Measurements from ENCODE around the gene UBAC1. TPM values are rescaled to one million over a fixed set of nuclear protein-coding genes. Genes with fewer than 3 reads are reported as not detected.
A peak's percentile ranks its signal among the peaks of the same experiment; 100 is the strongest.

The UBAC1 gene
- polyA plus RNA-seq, 1 of the 3 experiments (the other 2 are of a cell fraction), result 67.7 TPM

GRCh38 chr9:135891027-135891631, 70.0 kb downstream of the UBAC1 start:
- CTCF ChIA-PET, result interaction anchor here (0.9 to 1.6 kb wide), 4 partner anchors 11 to 232 kb away, joined by 3 to 4 read pairs (median 4); no protein-coding TSS in a partner anchor

GRCh38 chr9:135890190-135891026, 70.8 kb downstream of the UBAC1 start:
- peak; percentile 52 for DNase-seq
- H3K9me2 ChIP-seq, result no peaks in the 10 kb centered on the region
- H2AFZ ChIP-seq (ENCODE audit: low read depth), result no peak overlapping the region
- H3K4me1 ChIP-seq (ENCODE audit: control insufficient read depth in 1 of 2, insufficient read depth in 2 of 2, low read depth in 1 of 2, low read length in 1 of 2), result peaks cover 22 to 66% of the 10 kb centered on the region in 2 experiments
- 79% methylated on average over 6 of the region's 18 CpGs for WGBS (ENCODE audit: low lambda C conversion rate)
- H3K27me3 ChIP-seq (ENCODE audit: insufficient read depth), result no peaks in the 10 kb centered on the region
- ChIA-PET POLR2A (no interaction called here), CTCF (interaction anchor here (0.9 to 1.6 kb wide), 5 partner anchors 10 to 232 kb away, joined by 3 to 5 read pairs (median 4); partner anchors contain the start of gene KCNT1)
- peaks cover under 1% of the 10 kb centered on the region; the same call in 1 of the 2 replicates for H3K9me3 ChIP-seq
- H3K4me3 ChIP-seq (ENCODE audit: low read depth in 2 of 2, low read length in 1 of 2), result no peak overlapping the region
- peaks cover 100% of the 10 kb centered on the region for H3K79me2 ChIP-seq (ENCODE audit: insufficient read depth)
- TF ChIP-seq RCOR1 (IDR thresholded peaks at IDR 0.05; ENCODE audit: low read length), result no peak
- TF ChIP-seq ZBTB33 (IDR thresholded peaks at IDR 0.05; ENCODE audit: borderline replicate concordance, low read depth), result no peak
- TF ChIP-seq MEF2A (IDR thresholded peaks at IDR 0.05; ENCODE audit: borderline replicate concordance, low read depth), result no peak
- TF ChIP-seq TCF12 (IDR thresholded peaks at IDR 0.05), result no peak
- TF ChIP-seq USF1 (IDR thresholded peaks at IDR 0.05; ENCODE audit: borderline replicate concordance, low read depth), result no peak
- TF ChIP-seq RAD21 (IDR thresholded peaks at IDR 0.05; ENCODE audit: low read length), result no peak
- TF ChIP-seq MAX (IDR thresholded peaks at IDR 0.05; ENCODE audit: low read depth), result no peak
- TF ChIP-seq EP300 (IDR thresholded peaks at IDR 0.05; ENCODE audit: borderline replicate concordance in 1 of 2, low read depth in 1 of 2, low read length in 1 of 2), result no peak
- TF ChIP-seq SIN3A (IDR thresholded peaks at IDR 0.05; ENCODE audit: borderline replicate concordance, low read depth, low read length), result no peak
- TF ChIP-seq FOXM1 (IDR thresholded peaks at IDR 0.05; ENCODE audit: low read depth), result no peak
- H3K9ac ChIP-seq, result no peak overlapping the region
- no peaks in the 10 kb centered on the region for H3K36me3 ChIP-seq (replicated peaks in 1 of 2; ENCODE audit: control insufficient read depth in 1 of 2, insufficient read depth in 2 of 2, low read length in 1 of 2)
- no peaks in the 10 kb centered on the region for H3F3A ChIP-seq (replicated peaks; ENCODE audit: insufficient read depth)
- H4K20me1 ChIP-seq (ENCODE audit: insufficient read depth), result peaks cover 98% of the 10 kb centered on the region
- H3K27ac ChIP-seq (ENCODE audit: low read depth in 2 of 2, low read length in 1 of 2), result no peak overlapping the region; a peak in 1 of 4 replicates
- H3K4me2 ChIP-seq, result no peak overlapping the region

More at GRCh38 chr9:135891027-135891631, 70.0 kb downstream of the UBAC1 start:
- H3K9ac ChIP-seq, result no peak overlapping the region
- DNase-seq, result no peak
- H3K4me1 ChIP-seq (ENCODE audit: control insufficient read depth in 1 of 2, insufficient read depth in 2 of 2, low read depth in 1 of 2, low read length in 1 of 2), result peaks cover 16 to 59% of the 10 kb centered on the region in 2 experiments; a peak in 3 of 4 replicates
- H3F3A ChIP-seq (replicated peaks; ENCODE audit: insufficient read depth), result no peaks in the 10 kb centered on the region
- peaks cover 92% of the 10 kb centered on the region for H4K20me1 ChIP-seq (ENCODE audit: insufficient read depth)
- TF ChIP-seq FOSL2 (IDR thresholded peaks at IDR 0.05; ENCODE audit: borderline replicate concordance, low read depth), result no peak
- no peak for TF ChIP-seq GATA2 (CRISPR knock-in tag; IDR thresholded peaks at IDR 0.05)
- no peak for TF ChIP-seq TCF12 (IDR thresholded peaks at IDR 0.05)
- no peak for TF ChIP-seq TEAD4 (IDR thresholded peaks at IDR 0.05; ENCODE audit: borderline replicate concordance, insufficient read depth)
- no peak for TF ChIP-seq FOXM1 (IDR thresholded peaks at IDR 0.05; ENCODE audit: low read depth)
- TF ChIP-seq NRF1 (IDR thresholded peaks at IDR 0.05; ENCODE audit: low read depth, low read length), result no peak
- TF ChIP-seq TAF1 (IDR thresholded peaks at IDR 0.05; ENCODE audit: borderline replicate concordance, low read depth, low read length), result no peak
- TF ChIP-seq USF2 (IDR thresholded peaks at IDR 0.05; ENCODE audit: borderline replicate concordance, low read depth, low read length), result no peak
- TF ChIP-seq USF1 (IDR thresholded peaks at IDR 0.05; ENCODE audit: borderline replicate concordance, low read depth), result no peak
- peaks cover 100% of the 10 kb centered on the region for H3K79me2 ChIP-seq (ENCODE audit: insufficient read depth)
- no peaks in the 10 kb centered on the region for H3K27me3 ChIP-seq (ENCODE audit: insufficient read depth)
- peak overlapping the region in 1 of 2 experiments; percentile 26; a peak in 1 of 4 replicates for H3K27ac ChIP-seq (ENCODE audit: low read depth in 2 of 2, low read length in 1 of 2)
- WGBS (ENCODE audit: low lambda C conversion rate), result 88% methylated on average over 7 of the region's 8 CpGs
- H3K9me3 ChIP-seq, result peaks cover 8% of the 10 kb centered on the region; the same call in 1 of the 2 replicates
- H3K36me3 ChIP-seq (replicated peaks in 1 of 2; ENCODE audit: control insufficient read depth in 1 of 2, insufficient read depth in 2 of 2, low read length in 1 of 2), result no peaks in the 10 kb centered on the region
- H3K9me2 ChIP-seq, result no peaks in the 10 kb centered on the region
- H2AFZ ChIP-seq (ENCODE audit: low read depth), result no peak overlapping the region
- H3K4me3 ChIP-seq (ENCODE audit: low read depth in 2 of 2, low read length in 1 of 2), result no peak overlapping the region
- no peak overlapping the region for H3K4me2 ChIP-seq
- POLR2A ChIA-PET, result no interaction called here

All from SK-N-SH (cell line).